ENCODE data around the gene TBC1D14. TPM values are rescaled to one million over a fixed set of nuclear protein-coding genes. Genes with fewer than 3 reads are reported as not detected.

Gene TBC1D14
- total and polyA plus RNA-seq, 2 of the 4 experiments (the other 2 are of a cell fraction): 31.7 to 40.7 TPM

- Histone ChIP-seq H3K9me3 (ENCODE audit: control insufficient read depth, insufficient read depth, low read length) (no peaks in the 10 kb centered on the region), H4K8ac (ENCODE audit: low read depth in 2 of 2, low read length in 2 of 2) (no peak overlapping the region), H3K18ac (ENCODE audit: low read depth, low read length) (no peak overlapping the region), H3K27ac (ENCODE audit: insufficient read depth, low read length) (no peak overlapping the region), H3K4me3 (ENCODE audit: insufficient read depth, low read depth, low read length) (no peak overlapping the region), H2AFZ (replicated peaks; ENCODE audit: low read length, poor library complexity) (no peak overlapping the region), H2BK120ac (ENCODE audit: low read depth, low read length) (no peak overlapping the region), H3K9ac (ENCODE audit: low read depth, low read length) (no peak overlapping the region), H4K91ac (ENCODE audit: insufficient read depth, low read depth, low read length) (no peak overlapping the region), H4K5ac (ENCODE audit: low read depth, low read length) (no peak overlapping the region), H3K79me1 (ENCODE audit: low read depth in 1 of 2, low read length in 2 of 2) (peaks cover 3 to 32% of the 10 kb centered on the region in 2 experiments; a peak in 2 of 4 replicates), H2AK5ac (ENCODE audit: low read depth, low read length) (no peak overlapping the region), H3K36me3 (ENCODE audit: control insufficient read depth, insufficient read depth, low read length) (peaks cover 62% of the 10 kb centered on the region), H3K27me3 (ENCODE audit: control insufficient read depth, insufficient read depth, low read length) (no peaks in the 10 kb centered on the region), H3K14ac (replicated peaks; ENCODE audit: low read depth, low read length) (peak overlapping the region; percentile 25; the same call in 1 of the 2 replicates), H3K9me1 (ENCODE audit: insufficient read depth, low read length) (peaks cover 19% of the 10 kb centered on the region), H2AK9ac (replicated peaks; ENCODE audit: low read depth, low read length, poor library complexity) (peak overlapping the region; percentile 33), H2BK15ac (ENCODE audit: low read depth, low read length) (no peak overlapping the region), H2BK5ac (ENCODE audit: low read depth, low read length, poor library complexity, severe bottlenecking) (no peak overlapping the region), H3K23ac (ENCODE audit: low read depth, low read length) (no peak overlapping the region), H3K4me1 (ENCODE audit: control insufficient read depth, insufficient read depth, low read length) (peaks cover 3% of the 10 kb centered on the region; the same call in 1 of the 2 replicates), H3K4ac (ENCODE audit: low read depth, low read length) (peak overlapping the region; percentile 10), H3K56ac (ENCODE audit: extremely low read depth, insufficient read depth, low read length) (no peak overlapping the region), H2BK20ac (ENCODE audit: low read depth, low read length) (no peak overlapping the region; the same call in 1 of the 2 replicates), H3K4me2 (ENCODE audit: low read depth, low read length) (no peak overlapping the region), H4K20me1 (ENCODE audit: insufficient read depth, low read length) (no peaks in the 10 kb centered on the region; the same call in 1 of the 2 replicates)
- intact Hi-C loops (cut with micrococcal nuclease): no loop called here
- TF ChIP-seq RFX5 (IDR thresholded peaks at IDR 0.05; ENCODE audit: low read depth, low read length) (no peak), CTCF (conservative IDR thresholded peaks at IDR 0.05; ENCODE audit: low read depth, low read length) (no peak), NFE2L2 (IDR thresholded peaks at IDR 0.05; ENCODE audit: low read depth, low read length) (no peak), RAD21 (IDR thresholded peaks at IDR 0.05; ENCODE audit: low read length) (no peak), RCOR1 (IDR thresholded peaks at IDR 0.05; ENCODE audit: insufficient replicate concordance, low read length) (no peak), SMC3 (IDR thresholded peaks at IDR 0.05; ENCODE audit: low read depth, low read length) (no peak), USF2 (IDR thresholded peaks at IDR 0.05; ENCODE audit: low read depth, low read length) (no peak), FOS (IDR thresholded peaks at IDR 0.05; ENCODE audit: low read depth, low read length) (no peak), ELK1 (IDR thresholded peaks at IDR 0.05; ENCODE audit: borderline replicate concordance, low read depth, low read length) (no peak), POLR2A (IDR thresholded peaks at IDR 0.05; ENCODE audit: low read depth, low read length) (no peak), MAZ (IDR thresholded peaks at IDR 0.05; ENCODE audit: borderline replicate concordance, low read depth, low read length) (no peak), CHD1 (IDR thresholded peaks at IDR 0.05; ENCODE audit: low read depth, low read length) (no peak), MXI1 (IDR thresholded peaks at IDR 0.05; ENCODE audit: borderline replicate concordance, low read depth, low read length) (no peak), MAFK (IDR thresholded peaks at IDR 0.05; ENCODE audit: low read depth, low read length) (no peak), BHLHE40 (IDR thresholded peaks at IDR 0.05; ENCODE audit: low read depth, low read length) (no peak)
- in situ Hi-C loops (cut with MboI; ENCODE audit: low sequenced_read_pairs): no loop called here
- DNase-seq: no peak
- ATAC-seq (ENCODE audit: low read depth): no peak
- 94% methylated on average over 11 of the region's 12 CpGs; no CpG with 5 or more reads in 1 of the 2 experiments for WGBS, 2 experiments (ENCODE audit: extremely low coverage in 2 of 2, insufficient read length in 1 of 2)
- POLR2A ChIA-PET (ENCODE audit: unreplicated experiment): no interaction called here
- no TSS peak for BruUV-seq (replicated peaks)
- CTCF ChIA-PET: no interaction called here
- dilution Hi-C loops (cut with HindIII; ENCODE audit: low sequenced_read_pairs, unreplicated experiment): no loop called here
Observed at GRCh38 chr4:7029212-7029611, 119.6 kb downstream of the TBC1D14 start.
